Activated CD4-positive, alpha-beta T cell treated with anti-CD3 and anti-CD28 coated beads for 48 hours (primary cell): ENCODE measurements around the gene MLKL.

Source experiments
- DNase-seq: peaks from one replicate; pipeline ENCODE4 v3.0.0-alpha.2; 2020

MLKL gene

GRCh38 chr16:74641969-74642368 is 58.7 kb downstream of the MLKL start:
- DNase-seq, result no peak

- DNase-seq, result no peak
These were observed 62.8 kb downstream of the MLKL start for GRCh38 chr16:74637742-74638453.

GRCh38 chr16:74635303-74635702 is 65.4 kb downstream of the MLKL start:
- DNase-seq, result no peak

GRCh38 chr16:74633686-74634085 is 67.0 kb downstream of the MLKL start:
- no peak for DNase-seq

- DNase-seq, result no peak
These were observed 73.0 kb downstream of the MLKL start for GRCh38 chr16:74627506-74628220.

GRCh38 chr16:74626741-74627416 is 73.8 kb downstream of the MLKL start:
- DNase-seq, result no peak

GRCh38 chr16:74625500-74626350 is 74.9 kb downstream of the MLKL start:
- DNase-seq, result peak; percentile 38

- DNase-seq, result no peak
These were observed 76.8 kb downstream of the MLKL start for GRCh38 chr16:74623839-74624235.

GRCh38 chr16:74623214-74623838 is 77.3 kb downstream of the MLKL start:
- no peak for DNase-seq

- no peak for DNase-seq
These were observed 78.7 kb downstream of the MLKL start for GRCh38 chr16:74622005-74622404.
